MG63 (cell line): Measurements from ENCODE around the gene C19orf38. TPM values are rescaled to one million over a fixed set of nuclear protein-coding genes. Genes with fewer than 3 reads are reported as not detected.
"Not testable (repeated sequence)": the region's sequence is repeated elsewhere in the genome, so short reads cannot be mapped to it uniquely, and the experiment has no call there.

Source experiments
- DNase-seq: peaks from one replicate; pipeline ENCODE4 v3.0.0-alpha.2; 2020
- H3K27me3 ChIP-seq: fragments of 250-450 bp; sonication (Bioruptor Pico); 2 replicates; pipeline ENCODE4 v1.5.1; 2020; ENCODE audit warnings: mild to moderate bottlenecking, moderate library complexity
- H3K36me3 ChIP-seq: fragments of 250-450 bp; sonication (Bioruptor Pico); 2 replicates; pipeline ENCODE4 v1.5.1; 2020; ENCODE audit warnings: mild to moderate bottlenecking, moderate library complexity
- H3K4me3 ChIP-seq: fragments of 250-450 bp; sonication (Bioruptor Pico); 2 replicates; pipeline ENCODE4 v1.5.1; 2020; ENCODE audit warnings: mild to moderate bottlenecking, moderate library complexity
- H3K9me3 ChIP-seq: fragments of 250-450 bp; sonication (Bioruptor Pico); 2 replicates; pipeline ENCODE4 v1.5.1; 2020; ENCODE audit warnings: mild to moderate bottlenecking, moderate library complexity
- total RNA-seq: library from RNA; depleted of rRNA; stranded (reverse); fragments of >200 nt; shearing (Covaris generic); gene quantifications from 2 replicates; pipeline ENCODE4 v1.2.3, GENCODE V29; 2014; ENCODE audit warnings: low replicate concordance

Gene C19orf38
- total RNA-seq, 1 experiment from 2014 or later = 0.30 TPM

- Histone ChIP-seq H3K36me3 (no peaks in the 10 kb centered on the region), H3K4me3 (no peak overlapping the region), H3K9me3 (no peaks in the 10 kb centered on the region), H3K27me3 (no peaks in the 10 kb centered on the region)
- no peak for DNase-seq
These were observed 14.4 kb downstream of the C19orf38 start for GRCh38 chr19:10862561-10863106.

- Histone ChIP-seq H3K27me3 (no peaks in the 10 kb centered on the region), H3K4me3 (no peak overlapping the region), H3K9me3 (no peaks in the 10 kb centered on the region), H3K36me3 (no peaks in the 10 kb centered on the region)
- DNase-seq = peak; percentile 48
These were observed 15.0 kb downstream of the C19orf38 start for GRCh38 chr19:10863107-10863717.

GRCh38 chr19:10864538-10864899 is 16.3 kb downstream of the C19orf38 start:
- H3K27me3 ChIP-seq = no peaks in the 10 kb centered on the region
- no peak overlapping the region for H3K4me3 ChIP-seq
- no peaks in the 10 kb centered on the region for H3K9me3 ChIP-seq
- no peaks in the 10 kb centered on the region for H3K36me3 ChIP-seq
- DNase-seq = peak; percentile 78

GRCh38 chr19:10866495-10866894 is 18.3 kb downstream of the C19orf38 start:
- no peak for DNase-seq
- H3K4me3 ChIP-seq = no peak overlapping the region
- no peaks in the 10 kb centered on the region for H3K9me3 ChIP-seq
- no peaks in the 10 kb centered on the region for H3K27me3 ChIP-seq
- no peaks in the 10 kb centered on the region for H3K36me3 ChIP-seq

- DNase-seq = no peak
- H3K27me3 ChIP-seq = no peaks in the 10 kb centered on the region
- no peak overlapping the region for H3K4me3 ChIP-seq
- peaks cover 8% of the 10 kb centered on the region for H3K36me3 ChIP-seq
- no peaks in the 10 kb centered on the region for H3K9me3 ChIP-seq
These were observed 20.8 kb downstream of the C19orf38 start for GRCh38 chr19:10868872-10869547.

- H3K4me3 ChIP-seq, H3K9me3 ChIP-seq, DNase-seq: not testable (repeated sequence)
These were observed 21.7 kb downstream of the C19orf38 start for GRCh38 chr19:10869872-10870311.

GRCh38 chr19:10870501-10870954 is 22.3 kb downstream of the C19orf38 start:
- Histone ChIP-seq H3K4me3 (peak overlapping the region; percentile 40), H3K36me3 (peaks cover 12% of the 10 kb centered on the region), H3K9me3 (no peaks in the 10 kb centered on the region), H3K27me3 (no peaks in the 10 kb centered on the region)
- no peak for DNase-seq

More at GRCh38 chr19:10869872-10870311, 21.7 kb downstream of the C19orf38 start:
- H3K27me3 ChIP-seq, H3K36me3 ChIP-seq: not testable (repeated sequence)

- H3K27me3 ChIP-seq = no peaks in the 10 kb centered on the region
- peak; percentile 98 for DNase-seq
- H3K9me3 ChIP-seq = no peaks in the 10 kb centered on the region
- peaks cover 16% of the 10 kb centered on the region for H3K36me3 ChIP-seq
- peak within 1 kb of the TSS; percentile 64 for H3K4me3 ChIP-seq
These were observed 22.9 kb downstream of the C19orf38 start, which contains the start of gene CARM1 for GRCh38 chr19:10870955-10871603. TSS of gene CARM1 (plus strand) at chr19:10871553. CDS start at chr19:10871703, 150 bp downstream.

GRCh38 chr19:10871711-10872545 is 23.7 kb downstream of the C19orf38 start:
- Histone ChIP-seq H3K4me3 (peak overlapping the region; percentile 64), H3K9me3 (no peaks in the 10 kb centered on the region), H3K36me3 (peaks cover 22% of the 10 kb centered on the region), H3K27me3 (no peaks in the 10 kb centered on the region)
- DNase-seq = peak; percentile 49

GRCh38 chr19:10872546-10873107 is 24.4 kb downstream of the C19orf38 start:
- Histone ChIP-seq H3K27me3 (no peaks in the 10 kb centered on the region), H3K36me3 (peaks cover 24% of the 10 kb centered on the region), H3K4me3 (peak overlapping the region; percentile 64), H3K9me3 (no peaks in the 10 kb centered on the region)
- no peak for DNase-seq

GRCh38 chr19:10874024-10874423 is 25.8 kb downstream of the C19orf38 start:
- H3K27me3 ChIP-seq = no peaks in the 10 kb centered on the region
- H3K36me3 ChIP-seq = peaks cover 24% of the 10 kb centered on the region
- no peak overlapping the region for H3K4me3 ChIP-seq
- DNase-seq = no peak
- H3K9me3 ChIP-seq = no peaks in the 10 kb centered on the region

- Histone ChIP-seq H3K4me3 (no peak overlapping the region), H3K9me3 (no peaks in the 10 kb centered on the region), H3K36me3 (peaks cover 33% of the 10 kb centered on the region), H3K27me3 (no peaks in the 10 kb centered on the region)
- peak; percentile 38 for DNase-seq
These were observed 28.4 kb downstream of the C19orf38 start for GRCh38 chr19:10876459-10877240.

- H3K4me3 ChIP-seq, H3K27me3 ChIP-seq, H3K9me3 ChIP-seq, DNase-seq: not testable (repeated sequence)
- peaks cover 33% of the 10 kb centered on the region for H3K36me3 ChIP-seq
These were observed 29.4 kb downstream of the C19orf38 start for GRCh38 chr19:10877608-10878007.

- H3K36me3 ChIP-seq = peaks cover 32% of the 10 kb centered on the region
- DNase-seq = no peak
- H3K9me3 ChIP-seq = no peaks in the 10 kb centered on the region
- peak overlapping the region; percentile 2; the same call in 1 of the 2 replicates for H3K4me3 ChIP-seq
- no peaks in the 10 kb centered on the region for H3K27me3 ChIP-seq
These were observed 30.0 kb downstream of the C19orf38 start for GRCh38 chr19:10878253-10878652.

- H3K27me3 ChIP-seq = no peaks in the 10 kb centered on the region
- peaks cover 16% of the 10 kb centered on the region for H3K36me3 ChIP-seq
- H3K4me3 ChIP-seq = no peak overlapping the region
- no peak for DNase-seq
- no peaks in the 10 kb centered on the region for H3K9me3 ChIP-seq
These were observed 33.3 kb downstream of the C19orf38 start for GRCh38 chr19:10881403-10882107.
